ENCODE data around the gene HS6ST1. TPM values are rescaled to one million over a fixed set of nuclear protein-coding genes. Genes with fewer than 3 reads are reported as not detected.

HS6ST1 gene
- total RNA-seq, 1 donor from 2014 or later: 35.2 TPM

- DNase-seq (no peak), ATAC-seq (no peak)
- intact Hi-C loops (cut with micrococcal nuclease): no loop called here
Measured at GRCh38 chr2:128313931-128314347, 4.7 kb downstream of the HS6ST1 start.

- DNase-seq (peak; percentile 15), ATAC-seq (no peak)
- intact Hi-C loops (cut with micrococcal nuclease): no loop called here
Measured at GRCh38 chr2:128313091-128313836, 5.4 kb downstream of the HS6ST1 start.

GRCh38 chr2:128312411-128312810 lies 6.3 kb downstream of the HS6ST1 start:
- ATAC-seq (no peak), DNase-seq (peak; percentile 19)
- intact Hi-C loops (cut with micrococcal nuclease): no loop called here

- no peak for ATAC-seq
- intact Hi-C loops (cut with micrococcal nuclease): no loop called here
- peak; percentile 35 for DNase-seq
Measured at GRCh38 chr2:128311755-128312341, 6.8 kb downstream of the HS6ST1 start.

GRCh38 chr2:128311216-128311754 lies 7.4 kb downstream of the HS6ST1 start:
- DNase-seq: peak; percentile 10
- intact Hi-C loops (cut with micrococcal nuclease): no loop called here
- ATAC-seq: no peak

GRCh38 chr2:128310761-128311160 lies 7.9 kb downstream of the HS6ST1 start:
- peak; percentile 22 for DNase-seq
- intact Hi-C loops (cut with micrococcal nuclease): no loop called here
- ATAC-seq: no peak

- DNase-seq: peak; percentile 26
- intact Hi-C loops (cut with micrococcal nuclease): no loop called here
Measured at GRCh38 chr2:128310094-128310716, 8.5 kb downstream of the HS6ST1 start.

GRCh38 chr2:128309280-128310093 lies 9.2 kb downstream of the HS6ST1 start:
- intact Hi-C loops (cut with micrococcal nuclease): no loop called here
- peak; percentile 19 for ATAC-seq
- DNase-seq: peak; percentile 74

More at GRCh38 chr2:128310094-128310716, 8.5 kb downstream of the HS6ST1 start:
- ATAC-seq: no peak

- DNase-seq (peak; percentile 18), ATAC-seq (no peak)
- intact Hi-C loops (cut with micrococcal nuclease): no loop called here
Measured at GRCh38 chr2:128308889-128309279, 9.8 kb downstream of the HS6ST1 start.

- peak; percentile 4 for ATAC-seq
- DNase-seq: peak; percentile 64
- intact Hi-C loops (cut with micrococcal nuclease): no loop called here
Measured at GRCh38 chr2:128308284-128308731, 10.4 kb downstream of the HS6ST1 start.

GRCh38 chr2:128307595-128307994 lies 11.1 kb downstream of the HS6ST1 start:
- peak; percentile 23 for DNase-seq
- ATAC-seq: no peak
- intact Hi-C loops (cut with micrococcal nuclease): no loop called here

GRCh38 chr2:128306931-128307460 lies 11.7 kb downstream of the HS6ST1 start:
- DNase-seq (peak; percentile 20), ATAC-seq (no peak)
- intact Hi-C loops (cut with micrococcal nuclease): no loop called here

GRCh38 chr2:128306081-128306930 lies 12.4 kb downstream of the HS6ST1 start:
- peak; percentile 69 for DNase-seq
- peak; percentile 30 for ATAC-seq
- intact Hi-C loops (cut with micrococcal nuclease): no loop called here

- intact Hi-C loops (cut with micrococcal nuclease): no loop called here
- peak; percentile 29 for DNase-seq
- ATAC-seq: peak; percentile 1
Measured at GRCh38 chr2:128305555-128306080, 13.1 kb downstream of the HS6ST1 start.

GRCh38 chr2:128304715-128305554 lies 13.7 kb downstream of the HS6ST1 start:
- intact Hi-C loops (cut with micrococcal nuclease): no loop called here
- peak; percentile 67 for ATAC-seq

GRCh38 chr2:128304330-128304714 lies 14.3 kb downstream of the HS6ST1 start:
- ATAC-seq: no peak
- DNase-seq: peak; percentile 25
- intact Hi-C loops (cut with micrococcal nuclease): no loop called here

More at GRCh38 chr2:128304715-128305554, 13.7 kb downstream of the HS6ST1 start:
- DNase-seq: peak; percentile 85

GRCh38 chr2:128303911-128304310 lies 14.8 kb downstream of the HS6ST1 start:
- no peak for DNase-seq
- no peak for ATAC-seq
- intact Hi-C loops (cut with micrococcal nuclease): no loop called here
